SK-N-DZ (cell line): ENCODE data around the gene RXFP3.

ENCODE experiments used
- DNase-seq: peaks from one replicate; pipeline ENCODE4 v3.0.0-alpha.2; 2015; ENCODE audit warnings: low spot score
- small RNA-seq, 2 experiments: library from RNA; depleted of rRNA; stranded (forward); fragments of <200 nt; gene quantifications; one replicate each; pipeline ENCODE3, GENCODE V24; 2014

Gene RXFP3

DNA sequence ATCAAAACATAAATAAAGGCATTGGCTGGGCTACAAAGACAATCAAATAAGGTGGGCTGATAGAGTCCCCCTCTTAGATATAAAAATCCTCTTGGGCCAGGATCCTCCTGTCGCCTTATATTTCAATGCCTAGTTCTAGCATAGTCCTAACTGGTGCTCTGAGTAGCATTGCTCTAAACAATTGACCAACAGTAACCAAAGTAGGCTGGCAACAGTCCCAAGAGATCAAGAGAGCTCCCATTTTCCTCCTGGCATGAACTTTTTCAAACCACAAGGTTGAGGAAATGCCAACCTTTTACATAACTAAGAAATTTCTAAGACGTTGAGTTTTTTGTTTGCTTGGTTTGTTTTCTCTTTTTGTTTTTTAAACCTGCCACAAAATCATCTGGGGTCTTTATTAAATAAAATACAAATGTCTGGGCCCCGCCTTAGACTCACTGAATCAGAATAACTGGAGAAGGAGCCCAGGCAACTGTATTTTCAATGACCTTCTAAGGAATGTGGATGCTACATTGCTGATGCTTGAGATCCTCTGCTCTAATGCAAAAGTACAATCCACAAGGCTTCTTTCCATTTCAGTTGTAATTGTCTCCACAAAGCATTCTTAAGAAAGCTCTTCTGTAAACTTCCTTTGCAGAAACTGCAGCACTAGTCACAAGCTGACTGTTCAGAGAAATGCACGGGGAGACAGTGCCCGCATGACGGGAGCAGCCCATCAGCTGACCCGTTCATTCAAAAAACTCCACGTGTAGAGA is 45.4 kb downstream of the RXFP3 start:
- DNase-seq = no peak

DNA sequence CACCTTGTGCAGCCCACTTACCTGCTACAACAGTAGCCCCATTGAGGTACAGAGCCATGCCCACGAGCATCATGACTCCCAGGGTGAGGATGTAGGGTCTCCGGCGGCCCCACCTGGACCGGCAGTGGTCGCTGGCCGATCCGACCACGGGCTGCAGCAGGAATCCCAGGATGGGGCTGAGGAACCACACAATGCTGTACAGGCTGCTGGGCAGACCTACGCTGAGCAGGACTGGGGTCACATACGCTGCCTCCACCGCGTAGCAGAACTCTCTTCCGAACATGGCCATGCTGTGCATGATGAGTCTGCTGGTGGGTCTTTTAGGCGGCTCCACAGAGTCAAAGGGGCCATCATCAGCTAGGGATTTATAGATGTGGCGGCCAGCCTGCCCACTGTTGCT is 48.0 kb downstream of the RXFP3 start:
- no peak for DNase-seq

DNA sequence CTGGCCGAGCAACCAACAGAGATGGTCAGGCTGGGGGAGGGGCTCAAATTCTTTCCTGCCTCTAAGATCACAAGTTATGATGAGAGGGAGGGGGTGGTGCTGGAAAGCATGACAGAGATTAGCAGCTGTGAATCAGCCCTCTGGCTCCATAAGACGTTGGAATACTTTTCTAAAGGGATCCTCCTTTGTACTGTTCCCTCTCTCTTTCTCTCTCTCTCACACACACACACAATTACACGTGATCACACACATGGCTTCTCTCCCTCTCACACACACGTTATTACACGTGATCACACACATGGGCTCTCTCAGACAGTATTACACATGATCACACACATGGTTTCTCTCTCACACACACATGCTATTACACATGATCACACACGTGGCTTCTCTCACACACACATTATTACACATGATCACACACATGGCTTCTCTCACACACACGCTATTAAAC is 48.5 kb downstream of the RXFP3 start, which contains the start of gene SLC45A2:
TSS of gene SLC45A2 (minus strand) at position 23 of the 454 bp plus-strand sequence. CDS start 110 bp downstream, outside the sequence.
- no peak for DNase-seq

DNA sequence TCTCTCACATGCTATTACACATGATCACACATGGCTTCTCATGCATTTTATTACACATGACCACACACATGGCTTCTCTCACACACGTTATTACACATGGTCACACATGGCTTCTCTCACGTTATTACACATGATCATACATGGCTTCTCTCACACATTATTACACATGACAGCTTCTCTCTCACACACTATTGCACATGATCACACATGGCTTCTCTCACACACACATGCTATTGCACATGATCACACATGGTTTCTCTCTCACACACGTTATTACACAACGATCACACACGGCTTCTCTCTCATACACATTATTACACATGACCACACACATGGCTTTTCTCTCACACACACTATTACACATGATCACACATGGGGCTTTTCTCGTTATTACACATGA is 49.3 kb downstream of the RXFP3 start:
- no peak for DNase-seq

Small RNA genes within 50 kb of the gene (small RNA-seq; reads per million reads assigned to genes)
- 0 to 0.04 reads per million in 2 experiments for gene RNU6-923P
